Panc1 (cell line): Measurements from ENCODE around the gene BRPF1. TPM values are rescaled to one million over a fixed set of nuclear protein-coding genes. Genes with fewer than 3 reads are reported as not detected.

Experiments used
- ATAC-seq: fragments of 200-7000 bp; cut with Tn5 transposase; 2 replicates; pipeline ENCODE4 v1.9.1; 2020; ENCODE audit warnings: mild to moderate bottlenecking, moderate library complexity
- BruUV-seq: library from RNA; stranded (reverse); fragments of 400-500 nt; replicated peaks from 2 replicates; lab custom pipeline; 2021; lab: Mats Ljungman, UMichigan
- CTCF ChIA-PET: fragments of 300-600 bp; sonication (Branson Sonifier 250); formaldehyde crosslinking; loops from one replicate; lab custom pipeline; 2022; ENCODE audit warnings: antibody characterized with exemption; lab: Charles Lee
- POLR2A ChIA-PET: fragments of 300-600 bp; sonication (Branson Sonifier 250); formaldehyde crosslinking; loops from one replicate; lab custom pipeline; 2022; ENCODE audit warnings: antibody characterized with exemption; lab: Charles Lee
- DNase-seq: peaks from one replicate; pipeline ENCODE4 v3.0.0-alpha.2; 2010; ENCODE audit warnings: low read depth, low spot score
- H3K27ac ChIP-seq: 2 replicates; pipeline ENCODE4 v1.5.1; 2011; ENCODE audit warnings: mild to moderate bottlenecking, low read length, inconsistent platforms
- H3K27me3 ChIP-seq: fragments of 200-500 bp; sonication (Bioruptor generic); 2 replicates; pipeline ENCODE4 v1.6.0; 2014; ENCODE audit warnings: low read length, inconsistent platforms; ENCODE audit not compliant: control insufficient read depth, insufficient read depth
- H3K36me3 ChIP-seq: fragments of 200-500 bp; sonication (Bioruptor generic); 2 replicates; pipeline ENCODE4 v1.5.1; 2014; ENCODE audit warnings: inconsistent platforms, mild to moderate bottlenecking, low read length, moderate library complexity; ENCODE audit not compliant: control insufficient read depth, insufficient read depth
- H3K4me1 ChIP-seq: 2 replicates; pipeline ENCODE4 v1.5.1; 2011; ENCODE audit warnings: inconsistent platforms, mild to moderate bottlenecking, low read length, moderate library complexity; ENCODE audit not compliant: control insufficient read depth, insufficient read depth
- H3K4me3 ChIP-seq, 2 experiments: 2 replicates each; pipeline ENCODE4 v1.5.1; 2011 to 2012; ENCODE audit warnings: low read depth in 2 of 2, low read length in 2 of 2, mild to moderate bottlenecking in 2 of 2, inconsistent platforms in 1 of 2, moderate library complexity in 1 of 2
- H3K9me3 ChIP-seq: fragments of 200-500 bp; sonication (Bioruptor generic); 2 replicates; pipeline ENCODE4 v1.5.1; 2014; ENCODE audit warnings: low read depth, mild to moderate bottlenecking, inconsistent platforms, low read length, moderate library complexity; ENCODE audit not compliant: control insufficient read depth, insufficient read depth
- CTCF ChIP-seq: fragments of 450-650 bp; IDR thresholded peaks from 2 replicates; pipeline ENCODE4 v1.5.1; 2017; ENCODE audit warnings: mild to moderate bottlenecking
- POLR2AphosphoS5 ChIP-seq: IDR thresholded peaks from 2 replicates; pipeline ENCODE4 v1.6.1; 2012; ENCODE audit warnings: mild to moderate bottlenecking, low read depth, low read length, moderate library complexity
- REST ChIP-seq, 2 experiments: IDR thresholded peaks; 2 replicates each; pipeline ENCODE4 v1.6.1; 2011 to 2012; ENCODE audit warnings: low read depth in 2 of 2, control low read depth in 1 of 2, low read length in 1 of 2, mild to moderate bottlenecking in 1 of 2, moderate library complexity in 1 of 2; ENCODE audit not compliant: insufficient read depth in 1 of 2
- SIN3A ChIP-seq: IDR thresholded peaks from 2 replicates; pipeline ENCODE4 v1.6.1; 2012; ENCODE audit warnings: low read depth, mild to moderate bottlenecking, low read length, moderate library complexity, borderline replicate concordance; ENCODE audit not compliant: insufficient read depth
- TCF7L2 ChIP-seq: IDR thresholded peaks from 2 replicates; pipeline ENCODE4 v1.6.1; 2011; ENCODE audit warnings: mild to moderate bottlenecking, low read depth, low read length, inconsistent platforms
- in situ Hi-C: cut with HindIII; loops from 2 replicates; pipeline ENCODE4 v1.10.0; 2016; ENCODE audit warnings: low sequenced_read_pairs, low pct_unique_long_range_greater_than_20kb
- intact Hi-C: fragments of 100-400 bp; cut with micrococcal nuclease; formaldehyde crosslinking; loops from one replicate; pipeline ENCODE4 v1.10.0; 2022; ENCODE audit not compliant: unreplicated experiment
- total RNA-seq: library from RNA; stranded (reverse); gene quantifications from one replicate; pipeline ENCODE4 v1.2.1, GENCODE V29; 2021; ENCODE audit not compliant: unreplicated experiment

Gene BRPF1
- total RNA-seq, 1 experiment from 2014 or later: 17.4 TPM

GRCh38 chr3:9754678-9755077, 23.1 kb downstream of the BRPF1 start:
- ChIA-PET CTCF (no interaction called here), POLR2A (no interaction called here)
- H3K9me3 ChIP-seq: no peaks in the 10 kb centered on the region
- in situ Hi-C loops (no loop called here), intact Hi-C loops (no loop called here)
- no peak for ATAC-seq
- no TSS peak for BruUV-seq
- no peak for DNase-seq
- peaks cover 2% of the 10 kb centered on the region; the same call in 1 of the 2 replicates for H3K36me3 ChIP-seq
- no peak for TF ChIP-seq REST (IDR thresholded peaks at IDR 0.05; ENCODE audit: insufficient read depth in 1 of 2, low read depth in 2 of 2, low read length in 1 of 2)
- TF ChIP-seq SIN3A: no peak
- no peak for TF ChIP-seq TCF7L2
- no peak overlapping the region for H3K4me3 ChIP-seq
- H3K27me3 ChIP-seq: no peaks in the 10 kb centered on the region
- H3K4me1 ChIP-seq: peaks cover 7% of the 10 kb centered on the region; the same call in 1 of the 2 replicates
- H3K27ac ChIP-seq: no peak overlapping the region

GRCh38 chr3:9757427-9757826, 25.9 kb downstream of the BRPF1 start:
- H3K4me1 ChIP-seq: no peaks in the 10 kb centered on the region
- in situ Hi-C loops (no loop called here), intact Hi-C loops (no loop called here)
- H3K36me3 ChIP-seq: no peaks in the 10 kb centered on the region
- H3K4me3 ChIP-seq: no peak overlapping the region
- TF ChIP-seq REST (IDR thresholded peaks at IDR 0.05; ENCODE audit: insufficient read depth in 1 of 2, low read depth in 2 of 2, low read length in 1 of 2) (no peak), CTCF (no peak), SIN3A (no peak), TCF7L2 (no peak), POLR2AphosphoS5 (no peak)
- H3K27ac ChIP-seq: no peak overlapping the region
- no TSS peak for BruUV-seq
- DNase-seq: no peak
- CTCF ChIA-PET: no interaction called here
- POLR2A ChIA-PET: no interaction called here
- H3K27me3 ChIP-seq: no peaks in the 10 kb centered on the region
- H3K9me3 ChIP-seq: no peaks in the 10 kb centered on the region
- ATAC-seq: no peak
